Thyroid gland (tissue), 4 donors: ENCODE results near the gene UFD1.

Experiments
- CTCF ChIP-seq, 6 experiments: fragments of 200-600 bp in 3 of 6; fragments of 450-650 bp in 3 of 6; sonication (generic) in 3 of 6; IDR thresholded peaks; one replicate each; pipeline ENCODE4 v1.5.1; 2016 to 2019; ENCODE audit warnings: antibody characterized with exemption in 6 of 6, mild to moderate bottlenecking in 2 of 6, inconsistent platforms in 1 of 6, moderate library complexity in 1 of 6
- POLR2A ChIP-seq, 2 donors: fragments of 450-650 bp; IDR thresholded peaks; one replicate each; pipeline ENCODE4 v1.6.1; 2017; ENCODE audit warnings: antibody characterized with exemption in 2 of 2, mild to moderate bottlenecking in 2 of 2, moderate library complexity in 1 of 2

DNA sequence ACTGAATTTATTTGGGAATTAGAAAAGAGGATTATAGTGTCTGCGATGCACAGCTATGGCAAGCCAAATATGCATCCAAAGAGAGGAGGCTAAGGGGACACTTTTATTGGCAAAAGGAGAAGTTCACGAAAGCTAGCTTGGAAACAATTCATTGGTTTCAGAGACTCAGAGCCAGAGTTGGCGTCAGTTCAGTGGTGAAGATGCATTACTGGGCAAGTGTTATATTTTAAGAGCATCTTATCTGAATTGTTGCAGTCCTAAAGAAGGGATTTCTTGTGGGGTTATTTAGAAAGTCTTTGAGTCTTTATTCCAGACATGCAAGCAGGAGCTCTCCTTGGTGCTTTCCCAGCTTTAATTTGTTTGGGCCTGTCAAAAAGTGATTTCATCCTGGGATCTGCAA is 30.2 kb upstream of the UFD1 start:
- no peak for TF ChIP-seq CTCF (IDR thresholded peaks at IDR 0.05)
- TF ChIP-seq POLR2A (IDR thresholded peaks at IDR 0.05), result no peak
